GM13976 (cell line): Measurements from ENCODE around the gene PRL.

ENCODE experiments used
- DNase-seq: peaks from one replicate; pipeline ENCODE4 v3.0.0; 2012; ENCODE audit warnings: low spot score
- CTCF ChIP-seq: IDR thresholded peaks from 2 replicates; pipeline ENCODE4 v1.5.1; 2012; ENCODE audit warnings: borderline replicate concordance, mild to moderate bottlenecking; ENCODE audit not compliant: insufficient read depth; ENCODE audit errors: extremely low read depth, missing control alignments, control extremely low read depth
- in situ Hi-C: fragments of 300-500 bp; cut with MboI; formaldehyde crosslinking; loops from one replicate; pipeline ENCODE4 v1.12.0; 2022; ENCODE audit warnings: low sequenced_read_pairs, mixed read lengths, inconsistent platforms; ENCODE audit not compliant: unreplicated experiment

Gene PRL

GRCh38 chr6:22328474-22328873, 31.6 kb upstream of the PRL start:
- in situ Hi-C loops = no loop called here
- DNase-seq = no peak

GRCh38 chr6:22327881-22328280, 31.0 kb upstream of the PRL start:
- no peak for TF ChIP-seq CTCF
- in situ Hi-C loops = no loop called here
- no peak for DNase-seq

More at GRCh38 chr6:22328474-22328873, 31.6 kb upstream of the PRL start:
- no peak for TF ChIP-seq CTCF

GRCh38 chr6:22326500-22326899, 29.7 kb upstream of the PRL start:
- TF ChIP-seq CTCF = no peak
- DNase-seq = no peak

GRCh38 chr6:22325481-22325880, 28.6 kb upstream of the PRL start:
- in situ Hi-C loops = no loop called here
- DNase-seq = no peak
- no peak for TF ChIP-seq CTCF

More at GRCh38 chr6:22326500-22326899, 29.7 kb upstream of the PRL start:
- in situ Hi-C loops = no loop called here

- no peak for TF ChIP-seq CTCF
- DNase-seq = no peak
- in situ Hi-C loops = no loop called here
Measured at GRCh38 chr6:22323848-22324247, 27.0 kb upstream of the PRL start.

GRCh38 chr6:22322103-22323030, 25.5 kb upstream of the PRL start:
- DNase-seq = no peak
- TF ChIP-seq CTCF = no peak
- in situ Hi-C loops = no loop called here
